Measurements from ENCODE around the gene VOPP1.
"Not testable (repeated sequence)": the region's sequence is repeated elsewhere in the genome, so short reads cannot be mapped to it uniquely, and the experiment has no call there.

Gene VOPP1

GRCh38 chr7:55484241-55484640 is 88.1 kb downstream of the VOPP1 start:
- no peak for DNase-seq

GRCh38 chr7:55483046-55483445 is 89.3 kb downstream of the VOPP1 start:
- DNase-seq = no peak

GRCh38 chr7:55481155-55481554 is 91.1 kb downstream of the VOPP1 start:
- no peak for DNase-seq

- no peak for DNase-seq
Observed at GRCh38 chr7:55478700-55479099, 93.6 kb downstream of the VOPP1 start.

GRCh38 chr7:55477781-55478374 is 94.4 kb downstream of the VOPP1 start:
- DNase-seq = no peak

- no peak for DNase-seq
Observed at GRCh38 chr7:55476852-55477780, 95.2 kb downstream of the VOPP1 start.

GRCh38 chr7:55475855-55476803 is 96.2 kb downstream of the VOPP1 start:
- DNase-seq = no peak

GRCh38 chr7:55474944-55475854 is 97.1 kb downstream of the VOPP1 start:
- DNase-seq = no peak

- DNase-seq = no peak
Observed at GRCh38 chr7:55473932-55474331, 98.4 kb downstream of the VOPP1 start.

- DNase-seq = no peak
Observed at GRCh38 chr7:55472928-55473725, 99.2 kb downstream of the VOPP1 start.

GRCh38 chr7:55472406-55472805 is 99.9 kb downstream of the VOPP1 start:
- not testable (repeated sequence) for DNase-seq

- DNase-seq = not testable (repeated sequence)
Observed at GRCh38 chr7:55471594-55471993, 100.7 kb downstream of the VOPP1 start.

GRCh38 chr7:55470261-55470660 is 102.0 kb downstream of the VOPP1 start:
- DNase-seq = no peak

GRCh38 chr7:55469721-55470120 is 102.6 kb downstream of the VOPP1 start:
- DNase-seq = no peak

GRCh38 chr7:55469271-55469681 is 103.0 kb downstream of the VOPP1 start:
- DNase-seq = no peak

- no peak for DNase-seq
Observed at GRCh38 chr7:55468495-55468894, 103.8 kb downstream of the VOPP1 start.

- DNase-seq = no peak
Observed at GRCh38 chr7:55467047-55467593, 105.2 kb downstream of the VOPP1 start.

- DNase-seq = no peak
Observed at GRCh38 chr7:55465691-55466090, 106.6 kb downstream of the VOPP1 start.

- DNase-seq = no peak
Observed at GRCh38 chr7:55464422-55464821, 107.9 kb downstream of the VOPP1 start.

GRCh38 chr7:55463686-55464262 is 108.5 kb downstream of the VOPP1 start:
- DNase-seq = no peak
